Measurements from ENCODE around the gene TP73. TPM values are rescaled to one million over a fixed set of nuclear protein-coding genes. Genes with fewer than 3 reads are reported as not detected.
A peak's percentile ranks its signal among the peaks of the same experiment; 100 is the strongest.

TP73 gene
- total and polyA plus RNA-seq, 2 donors (not counting 1 experiment from before 2014, with no cell fraction given): 1.2 to 2.4 TPM

DNA sequence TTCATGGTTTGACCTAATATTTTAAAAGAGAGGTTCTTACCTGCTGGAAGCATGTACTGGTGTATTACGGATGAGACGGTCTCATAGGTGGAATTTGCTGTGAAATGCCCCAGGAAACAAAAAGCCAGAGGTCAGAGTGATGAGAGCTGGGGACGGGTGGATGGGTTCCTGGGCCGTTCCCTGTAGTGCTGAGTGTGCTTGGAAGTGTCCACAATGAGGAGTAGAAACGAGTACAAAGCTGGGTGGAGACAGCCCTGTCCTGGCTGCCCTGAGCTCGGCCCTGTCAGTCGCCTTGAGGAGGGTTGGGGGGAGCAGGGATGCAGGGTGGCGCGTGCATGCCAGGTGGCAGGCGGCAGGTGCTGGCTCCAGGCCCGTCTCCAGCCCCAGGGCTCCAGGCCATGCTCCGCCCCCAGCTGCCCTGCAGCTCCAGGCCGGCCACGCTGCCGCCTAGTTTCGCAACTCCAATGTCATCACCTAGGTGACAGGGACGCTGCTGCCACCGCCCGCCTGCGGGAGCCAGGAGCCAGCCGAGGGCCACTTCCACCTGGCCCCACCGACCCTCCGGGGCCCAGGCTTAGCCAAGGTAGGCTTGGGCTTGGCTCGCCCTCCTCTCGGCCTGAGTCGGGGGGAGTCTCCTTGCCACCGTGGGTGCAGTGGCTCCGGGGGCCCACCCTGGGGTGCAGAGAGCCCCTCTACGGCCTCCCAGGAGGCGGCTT lies 16.4 kb downstream of the TP73 start:
- CTCF ChIA-PET: interaction anchor here (1.0 kb wide), 1 partner anchor 13 kb away, joined by 3 read pairs; no protein-coding TSS in a partner anchor
- no peak for DNase-seq
- intact Hi-C loops (cut with micrococcal nuclease): no loop called here

DNA sequence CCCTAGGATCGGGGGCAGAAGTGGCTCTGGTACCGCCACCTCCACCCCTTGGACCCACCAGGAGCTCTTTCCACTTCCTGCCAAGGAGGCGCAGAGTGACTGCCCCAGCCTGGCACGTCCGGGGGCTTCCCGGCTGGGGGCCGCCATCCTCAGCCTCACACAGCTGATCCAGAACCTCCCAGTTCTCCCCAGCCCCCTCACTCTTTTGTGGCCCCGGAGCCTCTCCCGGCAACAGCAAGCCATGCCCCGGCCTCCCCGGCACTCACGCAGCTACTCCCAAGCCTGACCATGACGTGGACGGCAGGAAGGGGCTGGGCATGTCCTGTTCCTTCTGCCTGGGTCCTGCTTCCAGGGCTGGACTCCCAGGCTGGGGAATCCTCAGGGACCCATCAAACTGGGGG lies 17.1 kb downstream of the TP73 start:
- intact Hi-C loops (cut with micrococcal nuclease): no loop called here
- Mint-ChIP-seq H3K27ac (peak overlapping the region; percentile 50), H3K4me1 (peaks cover 62% of the 10 kb centered on the region), H3K4me3 (no peak overlapping the region), H3K27me3 (no peaks in the 10 kb centered on the region), H3K9me3 (ENCODE audit: insufficient read depth) (no peaks in the 10 kb centered on the region)
- no peak for ATAC-seq (ENCODE audit: low read depth)
- Histone ChIP-seq H3K9ac (ENCODE audit: low read length) (no peak overlapping the region), H3K4me3 (ENCODE audit: control extremely low read depth in 1 of 5, extremely low read depth in 1 of 5, insufficient read depth in 1 of 5, low read depth in 2 of 5, low read length in 4 of 5) (no peak overlapping the region), H3K4me1 (ENCODE audit: control insufficient read depth in 2 of 2, insufficient read depth in 2 of 2, low read length in 2 of 2) (peaks cover 57 to 68% of the 10 kb centered on the region in 2 donors), H3K27ac (ENCODE audit: low read length in 2 of 2) (no peak overlapping the region), H4K20me1 (ENCODE audit: control insufficient read depth, insufficient read depth, low read length, poor library complexity, severe bottlenecking) (no peaks in the 10 kb centered on the region), H2AFZ (ENCODE audit: insufficient read depth, low read depth, low read length, poor library complexity, severe bottlenecking) (no peak overlapping the region), H3K79me2 (ENCODE audit: control insufficient read depth, insufficient read depth, low read length) (no peaks in the 10 kb centered on the region), H3K36me3 (replicated peaks in 1 of 2; ENCODE audit: control extremely low read depth in 1 of 2, control insufficient read depth in 1 of 2, extremely low read depth in 1 of 2, insufficient read depth in 2 of 2, low read length in 1 of 2) (no peaks in the 10 kb centered on the region), H3K9me3 (ENCODE audit: control extremely low read depth in 1 of 3, control insufficient read depth in 2 of 3, insufficient read depth in 1 of 3, low read length in 2 of 3) (peaks cover 0 to 8% (median 0%) of the 10 kb centered on the region in 3 donors), H3K27me3 (replicated peaks in 1 of 4; ENCODE audit: control extremely low read depth in 1 of 4, control insufficient read depth in 3 of 4, insufficient read depth in 4 of 4, low read length in 3 of 4) (peaks cover 0 to 4% (median 0%) of the 10 kb centered on the region in 4 experiments), H3K4me2 (replicated peaks; ENCODE audit: low read depth, low read length, poor library complexity, severe bottlenecking) (no peak overlapping the region)
- ChIA-PET CTCF (interaction anchor here (1.0 kb wide), 1 partner anchor 13 kb away, joined by 3 read pairs; no protein-coding TSS in a partner anchor), POLR2A (interaction anchor here (1.6 kb wide), 1 partner anchor 8 kb away, joined by 12 read pairs; no protein-coding TSS in a partner anchor)
- 89% methylated on average over 14 of the region's 14 CpGs for WGBS (ENCODE audit: insufficient coverage)
- TF ChIP-seq, protein P1, sequence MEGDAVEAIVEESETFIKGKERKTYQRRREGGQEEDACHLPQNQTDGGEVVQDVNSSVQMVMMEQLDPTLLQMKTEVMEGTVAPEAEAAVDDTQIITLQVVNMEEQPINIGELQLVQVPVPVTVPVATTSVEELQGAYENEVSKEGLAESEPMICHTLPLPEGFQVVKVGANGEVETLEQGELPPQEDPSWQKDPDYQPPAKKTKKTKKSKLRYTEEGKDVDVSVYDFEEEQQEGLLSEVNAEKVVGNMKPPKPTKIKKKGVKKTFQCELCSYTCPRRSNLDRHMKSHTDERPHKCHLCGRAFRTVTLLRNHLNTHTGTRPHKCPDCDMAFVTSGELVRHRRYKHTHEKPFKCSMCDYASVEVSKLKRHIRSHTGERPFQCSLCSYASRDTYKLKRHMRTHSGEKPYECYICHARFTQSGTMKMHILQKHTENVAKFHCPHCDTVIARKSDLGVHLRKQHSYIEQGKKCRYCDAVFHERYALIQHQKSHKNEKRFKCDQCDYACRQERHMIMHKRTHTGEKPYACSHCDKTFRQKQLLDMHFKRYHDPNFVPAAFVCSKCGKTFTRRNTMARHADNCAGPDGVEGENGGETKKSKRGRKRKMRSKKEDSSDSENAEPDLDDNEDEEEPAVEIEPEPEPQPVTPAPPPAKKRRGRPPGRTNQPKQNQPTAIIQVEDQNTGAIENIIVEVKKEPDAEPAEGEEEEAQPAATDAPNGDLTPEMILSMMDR (IDR thresholded peaks at IDR 0.05): no peak
- no peak for TF ChIP-seq EZH2 (IDR thresholded peaks at IDR 0.05; ENCODE audit: borderline replicate concordance, insufficient read depth, low read depth, low read length, poor library complexity, severe bottlenecking)
- no peak for DNase-seq

More for the DNA sequence above, 16.4 kb downstream of the TP73 start:
- Mint-ChIP-seq H3K27me3 (no peaks in the 10 kb centered on the region), H3K4me3 (no peak overlapping the region), H3K9me3 (ENCODE audit: insufficient read depth) (no peaks in the 10 kb centered on the region), H3K4me1 (peaks cover 64% of the 10 kb centered on the region), H3K27ac (peak overlapping the region; percentile 18)
- no peak overlapping the region for H3K9ac ChIP-seq (ENCODE audit: low read length)
- peaks cover 0 to 10% (median 0%) of the 10 kb centered on the region in 4 experiments for H3K27me3 ChIP-seq (replicated peaks in 1 of 4; ENCODE audit: control extremely low read depth in 1 of 4, control insufficient read depth in 3 of 4, insufficient read depth in 4 of 4, low read length in 3 of 4)
- no peak overlapping the region for H3K4me2 ChIP-seq (replicated peaks; ENCODE audit: low read depth, low read length, poor library complexity, severe bottlenecking)
- no peaks in the 10 kb centered on the region for H3K36me3 ChIP-seq (replicated peaks in 1 of 2; ENCODE audit: control extremely low read depth in 1 of 2, control insufficient read depth in 1 of 2, extremely low read depth in 1 of 2, insufficient read depth in 2 of 2, low read length in 1 of 2)
- POLR2A ChIA-PET: interaction anchor here (1.6 kb wide), 1 partner anchor 9 kb away, joined by 12 read pairs; no protein-coding TSS in a partner anchor
- WGBS (ENCODE audit: insufficient coverage): 53% methylated on average over 30 of the region's 30 CpGs
- TF ChIP-seq, protein P1 (IDR thresholded peaks at IDR 0.05): no peak
- TF ChIP-seq EZH2 (IDR thresholded peaks at IDR 0.05; ENCODE audit: borderline replicate concordance, insufficient read depth, low read depth, low read length, poor library complexity, severe bottlenecking): no peak
- H2AFZ ChIP-seq (ENCODE audit: insufficient read depth, low read depth, low read length, poor library complexity, severe bottlenecking): no peak overlapping the region
- peaks cover 0 to 8% (median 0%) of the 10 kb centered on the region in 3 donors for H3K9me3 ChIP-seq (ENCODE audit: control extremely low read depth in 1 of 3, control insufficient read depth in 2 of 3, insufficient read depth in 1 of 3, low read length in 2 of 3)
- H3K27ac ChIP-seq (ENCODE audit: low read length in 2 of 2): no peak overlapping the region
- ATAC-seq (ENCODE audit: low read depth): no peak
- H3K4me3 ChIP-seq (ENCODE audit: control extremely low read depth in 1 of 5, extremely low read depth in 1 of 5, insufficient read depth in 1 of 5, low read depth in 2 of 5, low read length in 4 of 5): no peak overlapping the region
- H3K79me2 ChIP-seq (ENCODE audit: control insufficient read depth, insufficient read depth, low read length): no peaks in the 10 kb centered on the region
- H4K20me1 ChIP-seq (ENCODE audit: control insufficient read depth, insufficient read depth, low read length, poor library complexity, severe bottlenecking): no peaks in the 10 kb centered on the region
- peaks cover 59 to 68% of the 10 kb centered on the region in 2 donors for H3K4me1 ChIP-seq (ENCODE audit: control insufficient read depth in 2 of 2, insufficient read depth in 2 of 2, low read length in 2 of 2)

Data from B cell (primary cell).